Bronchial epithelial cell (primary cell): ENCODE measurements around the gene CLRN3. TPM values are rescaled to one million over a fixed set of nuclear protein-coding genes. Genes with fewer than 3 reads are reported as not detected.

ENCODE experiments used
- DNase-seq: peaks from one replicate; pipeline ENCODE4 v3.0.0-alpha.2; 2010; ENCODE audit warnings: low read depth
- FAIRE-seq: peaks from 2 replicates; lab custom pipeline; 2011; peaks lifted over from hg19 to GRCh38; lab: Jason Lieb, UNC
- H3K27me3 ChIP-seq: 2 replicates; pipeline ENCODE4 v1.5.1; 2011; ENCODE audit warnings: low read length; ENCODE audit not compliant: control insufficient read depth, insufficient read depth
- H3K36me3 ChIP-seq: 2 replicates; pipeline ENCODE4 v1.5.1; 2011; ENCODE audit warnings: low read length; ENCODE audit not compliant: control insufficient read depth, insufficient read depth
- H3K4me3 ChIP-seq: 2 replicates; pipeline ENCODE4 v1.5.1; 2011; ENCODE audit warnings: mild to moderate bottlenecking, low read depth, low read length, control low read depth
- CTCF ChIP-seq: IDR thresholded peaks from 2 replicates; pipeline ENCODE4 v1.5.1; 2011; ENCODE audit warnings: mild to moderate bottlenecking, moderate library complexity, low read length, control low read depth, inconsistent platforms; ENCODE audit not compliant: insufficient read depth, severe bottlenecking
- total RNA-seq: library from RNA; depleted of rRNA; stranded (reverse); fragments of >200 nt; gene quantifications from 2 replicates; pipeline ENCODE4 v1.2.1, GENCODE V29; 2014

CLRN3 gene
- total RNA-seq = not detected in 2 replicates

GRCh38 chr10:127892743-127893142 lies at the start of gene CLRN3:
Gene CLRN3 (minus strand): TSS chr10:127892941. CDS start chr10:127892784, 157 bp downstream.
- FAIRE-seq (no peak), DNase-seq (no peak)
- Histone ChIP-seq H3K27me3 (no peaks in the 10 kb centered on the region), H3K4me3 (no peak within 1 kb of the TSS), H3K36me3 (no peaks in the 10 kb centered on the region)
- TF ChIP-seq CTCF = no peak

- Histone ChIP-seq H3K36me3 (no peaks in the 10 kb centered on the region), H3K27me3 (peaks cover 1% of the 10 kb centered on the region), H3K4me3 (no peak overlapping the region)
- no peak for TF ChIP-seq CTCF
- DNase-seq (no peak), FAIRE-seq (no peak)
Observed at GRCh38 chr10:127940866-127941640, 48.3 kb upstream of the CLRN3 start.

GRCh38 chr10:127939786-127940330 lies 47.1 kb upstream of the CLRN3 start:
- FAIRE-seq (no peak), DNase-seq (no peak)
- Histone ChIP-seq H3K27me3 (peaks cover 1% of the 10 kb centered on the region), H3K36me3 (no peaks in the 10 kb centered on the region), H3K4me3 (no peak overlapping the region)
- no peak for TF ChIP-seq CTCF

GRCh38 chr10:127937915-127938463 lies 45.2 kb upstream of the CLRN3 start:
- no peak overlapping the region for H3K4me3 ChIP-seq
- FAIRE-seq = no peak
- TF ChIP-seq CTCF = no peak
- H3K27me3 ChIP-seq = peaks cover 1% of the 10 kb centered on the region
- no peak for DNase-seq
- H3K36me3 ChIP-seq = no peaks in the 10 kb centered on the region

GRCh38 chr10:127937069-127937468 lies 44.3 kb upstream of the CLRN3 start:
- no peak for TF ChIP-seq CTCF
- H3K4me3 ChIP-seq = no peak overlapping the region
- FAIRE-seq (no peak), DNase-seq (peak; percentile 61)
- H3K27me3 ChIP-seq = peaks cover 1% of the 10 kb centered on the region
- H3K36me3 ChIP-seq = no peaks in the 10 kb centered on the region
